Spleen (tissue), 7 donors: ENCODE data around the gene LRP11.

Source experiments
- POLR2A ChIP-seq, 3 donors: fragments of 450-650 bp; IDR thresholded peaks; one replicate each; pipeline ENCODE4 v1.5.1; 2017; ENCODE audit warnings: antibody characterized with exemption in 3 of 3, mild to moderate bottlenecking in 1 of 3
- POLR2AphosphoS5 ChIP-seq, 3 donors: sonication (generic); formaldehyde crosslinking; IDR thresholded peaks; one replicate each; pipeline ENCODE4 v1.5.1; 2017; ENCODE audit warnings: antibody characterized with exemption in 3 of 3
- TF ChIP-seq, protein P1 (sequence below), 11 experiments: fragments of 200-600 bp in 7 of 11; fragments of 450-650 bp in 4 of 11; sonication (generic) in 4 of 11; IDR thresholded peaks in 8 of 11; conservative IDR thresholded peaks in 3 of 11; 1 replicate in 7 of 11; 2 replicates in 4 of 11; pipeline versions ENCODE4 v1.4.0 to v1.8.0; 2016 to 2021; ENCODE audit warnings: antibody characterized with exemption in 11 of 11, inconsistent platforms in 4 of 11, mild to moderate bottlenecking in 1 of 11
- donor health status: DM: no; HTN: no; CAD: no; lungs with moderate emphysema.
- donor health status: DM: no; HTN: no; CAD: no.
- donor health status: DM: no; HTN: no; CAD: no.

DNA sequence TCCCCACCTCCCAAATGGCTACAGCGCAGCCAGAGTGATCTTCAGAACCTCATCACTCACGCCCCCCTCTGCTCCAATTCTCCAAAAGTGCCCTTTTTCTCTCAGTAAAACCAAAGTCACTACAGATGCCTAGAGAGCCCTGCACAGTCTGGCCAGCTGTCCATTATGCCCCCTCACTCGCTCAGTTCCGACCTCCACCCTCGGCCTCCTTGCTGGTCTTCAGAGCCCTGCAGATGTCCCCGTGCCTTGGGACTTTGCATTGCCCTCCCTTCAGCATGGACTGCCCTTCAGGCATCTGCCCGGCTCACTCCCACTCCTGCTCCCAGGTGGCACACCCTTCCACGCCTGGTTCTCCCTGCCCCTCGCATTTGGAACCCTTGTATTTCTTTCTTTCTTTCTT lies 34.8 kb upstream of the LRP11 start:
- TF ChIP-seq POLR2A (IDR thresholded peaks at IDR 0.05) (no peak), POLR2AphosphoS5 (IDR thresholded peaks at IDR 0.05) (no peak)
- TF ChIP-seq, protein P1, sequence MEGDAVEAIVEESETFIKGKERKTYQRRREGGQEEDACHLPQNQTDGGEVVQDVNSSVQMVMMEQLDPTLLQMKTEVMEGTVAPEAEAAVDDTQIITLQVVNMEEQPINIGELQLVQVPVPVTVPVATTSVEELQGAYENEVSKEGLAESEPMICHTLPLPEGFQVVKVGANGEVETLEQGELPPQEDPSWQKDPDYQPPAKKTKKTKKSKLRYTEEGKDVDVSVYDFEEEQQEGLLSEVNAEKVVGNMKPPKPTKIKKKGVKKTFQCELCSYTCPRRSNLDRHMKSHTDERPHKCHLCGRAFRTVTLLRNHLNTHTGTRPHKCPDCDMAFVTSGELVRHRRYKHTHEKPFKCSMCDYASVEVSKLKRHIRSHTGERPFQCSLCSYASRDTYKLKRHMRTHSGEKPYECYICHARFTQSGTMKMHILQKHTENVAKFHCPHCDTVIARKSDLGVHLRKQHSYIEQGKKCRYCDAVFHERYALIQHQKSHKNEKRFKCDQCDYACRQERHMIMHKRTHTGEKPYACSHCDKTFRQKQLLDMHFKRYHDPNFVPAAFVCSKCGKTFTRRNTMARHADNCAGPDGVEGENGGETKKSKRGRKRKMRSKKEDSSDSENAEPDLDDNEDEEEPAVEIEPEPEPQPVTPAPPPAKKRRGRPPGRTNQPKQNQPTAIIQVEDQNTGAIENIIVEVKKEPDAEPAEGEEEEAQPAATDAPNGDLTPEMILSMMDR (IDR thresholded peaks at IDR 0.05 in 8 of 11, conservative IDR thresholded peaks at IDR 0.05 in 3 of 11): no peak
